NB4 (cell line): ENCODE measurements around the gene FUCA1.

Source experiments
- DNase-seq: peaks from one replicate; pipeline ENCODE4 v3.0.0; 2010; ENCODE audit warnings: low read depth
- H3K4me3 ChIP-seq: one replicate; pipeline ENCODE4 v1.5.1; 2011; ENCODE audit warnings: mild to moderate bottlenecking, low read depth, low read length, moderate library complexity
- CTCF ChIP-seq: IDR thresholded peaks from one replicate; pipeline ENCODE4 v1.5.1; 2012; ENCODE audit warnings: low read depth, low read length
- MYC ChIP-seq: IDR thresholded peaks from 2 replicates; pipeline ENCODE4 v1.6.1; 2011; ENCODE audit warnings: low read depth, low read length
- POLR2A ChIP-seq: IDR thresholded peaks from 2 replicates; pipeline ENCODE4 v1.6.1; 2011; ENCODE audit warnings: mild to moderate bottlenecking; ENCODE audit not compliant: insufficient read length; ENCODE audit errors: extremely low read depth
- TF ChIP-seq, protein P1 (sequence below): IDR thresholded peaks from 2 replicates; pipeline ENCODE4 v1.6.1; 2011; ENCODE audit warnings: low read depth, low read length

The FUCA1 gene

GRCh38 chr1:23911921-23912320, 43.8 kb upstream of the FUCA1 start:
- no peak for DNase-seq
- TF ChIP-seq CTCF (no peak), POLR2A (no peak), MYC (no peak)
- TF ChIP-seq, protein P1, sequence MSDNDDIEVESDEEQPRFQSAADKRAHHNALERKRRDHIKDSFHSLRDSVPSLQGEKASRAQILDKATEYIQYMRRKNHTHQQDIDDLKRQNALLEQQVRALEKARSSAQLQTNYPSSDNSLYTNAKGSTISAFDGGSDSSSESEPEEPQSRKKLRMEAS: no peak
- H3K4me3 ChIP-seq: peak overlapping the region; percentile 25

- DNase-seq: no peak
- TF ChIP-seq CTCF (no peak), MYC (no peak), POLR2A (no peak)
- TF ChIP-seq, protein P1: no peak
- no peak overlapping the region for H3K4me3 ChIP-seq
Observed at GRCh38 chr1:23910553-23911246, 42.6 kb upstream of the FUCA1 start.

GRCh38 chr1:23910144-23910543, 42.1 kb upstream of the FUCA1 start:
- peak; percentile 24 for DNase-seq
- no peak overlapping the region for H3K4me3 ChIP-seq
- TF ChIP-seq, protein P1: no peak
- TF ChIP-seq CTCF: no peak
- no peak for TF ChIP-seq POLR2A
- TF ChIP-seq MYC: no peak

DNA sequence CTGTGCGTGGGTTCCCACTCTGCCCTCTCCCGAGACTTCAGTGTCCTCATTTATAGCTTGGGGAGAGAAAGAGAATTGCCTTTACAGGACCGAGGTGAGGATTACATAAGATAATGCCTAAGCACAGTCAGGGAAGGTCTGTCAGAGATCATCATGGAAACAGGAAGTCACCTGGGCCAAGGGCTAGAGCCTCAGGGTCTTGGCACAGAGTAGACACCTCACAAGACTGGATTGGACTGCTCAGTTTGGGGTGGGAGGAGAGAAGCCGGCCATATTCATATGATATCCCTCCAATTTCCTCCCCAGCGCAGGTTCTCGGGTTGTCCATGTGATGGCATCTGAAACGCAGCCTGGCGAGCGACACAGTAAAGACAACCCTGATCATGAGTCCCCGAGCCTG, 41.3 kb upstream of the FUCA1 start:
- TF ChIP-seq POLR2A: no peak
- TF ChIP-seq MYC: no peak
- TF ChIP-seq, protein P1: no peak
- TF ChIP-seq CTCF: no peak
- DNase-seq: peak; percentile 59
- H3K4me3 ChIP-seq: peak overlapping the region; percentile 30

- DNase-seq: peak; percentile 97
- peak overlapping the region; percentile 30 for H3K4me3 ChIP-seq
- TF ChIP-seq, protein P1: peak; percentile 76
- TF ChIP-seq CTCF (no peak), MYC (peak; percentile 81)
Observed at GRCh38 chr1:23908453-23909341, 40.6 kb upstream of the FUCA1 start.
